Measurements from ENCODE around the gene TSSK6. TPM values are rescaled to one million over a fixed set of nuclear protein-coding genes. Genes with fewer than 3 reads are reported as not detected.
A peak's percentile ranks its signal among the peaks of the same experiment; 100 is the strongest.

Gene TSSK6
- total and polyA plus RNA-seq, 4 experiments from 2014 or later, result 1.1 to 10.4 (median 5.8) TPM

GRCh38 chr19:19540715-19541515 is 25.6 kb upstream of the TSSK6 start:
- Histone ChIP-seq H3K36me3 (ENCODE audit: insufficient read depth, low read length) (no peaks in the 10 kb centered on the region), H3K27me3 (ENCODE audit: insufficient read depth, low read length) (no peaks in the 10 kb centered on the region), H3K4me3 (ENCODE audit: low read length in 2 of 2) (peak overlapping the region in 1 of 2 donors; percentile 46), H3K9me3 (ENCODE audit: control insufficient read depth in 1 of 2, low read length in 2 of 2) (no peaks in the 10 kb centered on the region), H3K4me1 (ENCODE audit: insufficient read depth, low read length) (peaks cover 27% of the 10 kb centered on the region), H3K27ac (ENCODE audit: low read depth, low read length) (no peak overlapping the region)
- ChIA-PET POLR2A (ENCODE audit: partially characterized antibody) (interaction anchor here (0.7 to 2.7 kb wide), 4 partner anchors 25 to 121 kb away, joined by 3 to 15 read pairs (median 6); partner anchors contain the start of genes ATP13A1, NDUFA13 and TSSK6), CTCF (ENCODE audit: partially characterized antibody) (interaction anchor here (0.6 to 1.1 kb wide), 2 partner anchors 9 to 13 kb away, joined by 3 to 5 read pairs; no protein-coding TSS in a partner anchor)
- Mint-ChIP-seq H3K4me3 (peak overlapping the region; percentile 67 to 82 (median 76)), H3K9me3 (no peaks in the 10 kb centered on the region), H3K27me3 (peaks cover 0 to 1% of the 10 kb centered on the region in 2 donors), H3K4me1 (peaks cover 17 to 36% (median 27%) of the 10 kb centered on the region in 4 donors), H3K36me3 (no peaks in the 10 kb centered on the region), H3K27ac (peak overlapping the region in 6 of 7 donors; percentile 36 to 89 (median 75))
- DNase-seq, result peak; percentile 67 to 86 (median 70)
- intact Hi-C loops (cut with micrococcal nuclease), result no loop called here

- no peaks in the 10 kb centered on the region for H3K36me3 ChIP-seq (ENCODE audit: insufficient read depth, low read length)
- peaks cover 0 to 1% of the 10 kb centered on the region in 2 donors for H3K27me3 Mint-ChIP-seq
- peak overlapping the region in 1 of 2 donors; percentile 46 for H3K4me3 ChIP-seq (ENCODE audit: low read length in 2 of 2)
- peak overlapping the region; percentile 65 to 82 (median 76) for H3K4me3 Mint-ChIP-seq
- DNase-seq, result peak; percentile 43 to 71 (median 51)
- no peaks in the 10 kb centered on the region for H3K9me3 ChIP-seq (ENCODE audit: control insufficient read depth in 1 of 2, low read length in 2 of 2)
- POLR2A ChIA-PET (ENCODE audit: partially characterized antibody), result interaction anchor here (0.7 to 2.7 kb wide), 6 partner anchors 24 to 414 kb away, joined by 3 to 15 read pairs (median 4); partner anchors contain the start of genes ATP13A1, NDUFA13, TSSK6 and ZNF506
- no peaks in the 10 kb centered on the region for H3K27me3 ChIP-seq (ENCODE audit: insufficient read depth, low read length)
- peaks cover 17 to 36% (median 27%) of the 10 kb centered on the region in 4 donors for H3K4me1 Mint-ChIP-seq
- intact Hi-C loops (cut with micrococcal nuclease), result no loop called here
- no peaks in the 10 kb centered on the region for H3K9me3 Mint-ChIP-seq
- H3K27ac ChIP-seq (ENCODE audit: low read depth, low read length), result no peak overlapping the region
- CTCF ChIA-PET (ENCODE audit: partially characterized antibody), result interaction anchor here (1.1 kb wide), 1 partner anchor 14 kb away, joined by 5 read pairs; no protein-coding TSS in a partner anchor
- peaks cover 27% of the 10 kb centered on the region for H3K4me1 ChIP-seq (ENCODE audit: insufficient read depth, low read length)
- no peaks in the 10 kb centered on the region for H3K36me3 Mint-ChIP-seq
- peak overlapping the region in 5 of 7 donors; percentile 41 to 87 (median 73) for H3K27ac Mint-ChIP-seq
Measured at GRCh38 chr19:19540064-19540714, 24.8 kb upstream of the TSSK6 start.

GRCh38 chr19:19539698-19540063 is 24.3 kb upstream of the TSSK6 start:
- Mint-ChIP-seq H3K4me3 (peak overlapping the region in 5 of 8 donors; percentile 15 to 59 (median 57)), H3K36me3 (no peaks in the 10 kb centered on the region), H3K27ac (peak overlapping the region in 3 of 7 donors; percentile 10 to 57 (median 35)), H3K9me3 (no peaks in the 10 kb centered on the region), H3K4me1 (peaks cover 17 to 36% (median 27%) of the 10 kb centered on the region in 4 donors), H3K27me3 (peaks cover 0 to 1% of the 10 kb centered on the region in 2 donors)
- Histone ChIP-seq H3K36me3 (ENCODE audit: insufficient read depth, low read length) (no peaks in the 10 kb centered on the region), H3K27me3 (ENCODE audit: insufficient read depth, low read length) (no peaks in the 10 kb centered on the region), H3K4me3 (ENCODE audit: low read length in 2 of 2) (no peak overlapping the region), H3K27ac (ENCODE audit: low read depth, low read length) (no peak overlapping the region), H3K4me1 (ENCODE audit: insufficient read depth, low read length) (peaks cover 27% of the 10 kb centered on the region), H3K9me3 (ENCODE audit: control insufficient read depth in 1 of 2, low read length in 2 of 2) (no peaks in the 10 kb centered on the region)
- intact Hi-C loops (cut with micrococcal nuclease), result no loop called here
- peak in 1 of 5 donors; percentile 46 for DNase-seq
- POLR2A ChIA-PET (ENCODE audit: partially characterized antibody), result interaction anchor here (0.7 to 2.7 kb wide), 8 partner anchors 10 to 415 kb away, joined by 3 to 15 read pairs (median 4); partner anchors contain the start of genes ATP13A1, ZNF101 and ZNF506
- CTCF ChIA-PET (ENCODE audit: partially characterized antibody), result interaction anchor here (1.1 kb wide), 1 partner anchor 14 kb away, joined by 5 read pairs; no protein-coding TSS in a partner anchor

DNA sequence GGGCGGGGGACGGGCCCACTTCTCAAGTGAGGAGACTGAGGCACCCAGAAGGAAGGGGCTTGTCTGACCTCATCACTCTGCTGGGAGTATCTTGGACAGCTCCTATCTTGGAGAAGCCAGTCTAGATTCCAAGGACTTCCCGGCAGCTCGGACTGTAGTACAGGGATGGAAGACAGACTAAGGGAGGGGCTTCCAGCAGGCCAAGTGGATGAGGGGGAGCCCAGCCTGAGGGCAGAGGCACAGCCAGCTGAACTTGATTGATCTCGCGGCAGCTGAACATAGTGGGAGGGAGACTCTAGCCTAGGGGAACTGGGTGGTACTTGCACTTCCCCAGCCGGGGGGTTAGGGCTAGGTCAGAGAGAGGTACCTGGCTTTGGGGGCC is 23.4 kb upstream of the TSSK6 start:
- H3K27ac Mint-ChIP-seq, result peak overlapping the region; percentile 5 to 66 (median 57)
- POLR2A ChIA-PET (ENCODE audit: partially characterized antibody), result interaction anchor here (0.6 to 2.7 kb wide), 8 partner anchors 10 to 283 kb away, joined by 3 to 15 read pairs (median 4); partner anchors contain the start of genes ATP13A1, ZNF101, ZNF14 and ZNF506
- peak overlapping the region in 7 of 8 donors; percentile 17 to 71 (median 49) for H3K4me3 Mint-ChIP-seq
- Histone ChIP-seq H3K9me3 (ENCODE audit: control insufficient read depth in 1 of 2, low read length in 2 of 2) (no peaks in the 10 kb centered on the region), H3K4me1 (ENCODE audit: insufficient read depth, low read length) (peaks cover 27% of the 10 kb centered on the region), H3K36me3 (ENCODE audit: insufficient read depth, low read length) (no peaks in the 10 kb centered on the region), H3K27ac (ENCODE audit: low read depth, low read length) (no peak overlapping the region), H3K27me3 (ENCODE audit: insufficient read depth, low read length) (no peaks in the 10 kb centered on the region), H3K4me3 (ENCODE audit: low read length in 2 of 2) (no peak overlapping the region)
- H3K36me3 Mint-ChIP-seq, result no peaks in the 10 kb centered on the region
- no peaks in the 10 kb centered on the region for H3K9me3 Mint-ChIP-seq
- CTCF ChIA-PET (ENCODE audit: partially characterized antibody), result interaction anchor here (0.7 to 1.1 kb wide), 2 partner anchors 13 to 322 kb away, joined by 3 to 7 read pairs; no protein-coding TSS in a partner anchor
- intact Hi-C loops (cut with micrococcal nuclease), result no loop called here
- H3K27me3 Mint-ChIP-seq, result peaks cover 0 to 1% of the 10 kb centered on the region in 2 donors
- H3K4me1 Mint-ChIP-seq, result peaks cover 17 to 43% (median 29%) of the 10 kb centered on the region in 4 donors
- DNase-seq, result peak in 1 of 5 donors; percentile 46

DNA sequence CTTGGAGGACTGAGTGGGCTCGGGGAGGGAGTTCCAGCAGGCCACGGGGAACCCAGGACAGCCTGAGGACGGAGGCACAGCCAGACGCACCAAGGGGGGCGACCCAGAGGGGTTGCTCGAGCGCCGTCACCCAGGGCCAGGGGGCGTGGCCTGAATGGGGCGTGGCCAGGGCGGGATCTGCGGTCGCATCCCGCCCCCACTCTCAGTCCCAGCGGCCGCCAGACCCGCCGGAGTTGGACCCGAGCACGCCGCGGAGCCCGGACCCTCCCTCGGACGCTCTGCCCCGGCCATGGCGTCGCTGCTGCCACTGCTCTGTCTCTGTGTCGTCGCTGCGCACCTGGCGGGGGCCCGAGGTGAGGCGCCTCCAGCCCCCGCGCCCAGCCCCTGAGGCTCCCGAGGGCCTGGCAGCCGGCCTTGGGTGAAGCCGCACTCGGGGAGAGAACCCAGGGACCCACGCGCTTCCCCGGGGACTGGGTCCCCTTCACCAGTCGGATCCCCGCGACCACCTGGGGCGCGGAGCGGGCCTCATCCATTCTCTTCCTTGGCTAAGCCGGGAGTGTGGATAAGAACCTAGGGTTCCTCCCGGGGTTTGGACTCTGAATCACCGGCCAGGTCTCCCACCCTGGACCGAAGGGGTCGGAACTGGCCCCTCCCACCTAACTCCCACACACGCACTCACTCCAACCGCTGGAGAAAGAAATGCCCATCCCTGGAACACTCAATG is 22.9 kb upstream of the TSSK6 start, which contains the start of gene CILP2:
CILP2 (plus strand) TSS at position 205 of the 724 bp plus-strand sequence; CDS start at position 290, 85 bp downstream.
- H3K27ac ChIP-seq (ENCODE audit: low read depth, low read length), result peak within 1 kb of the TSS; percentile 21
- Mint-ChIP-seq H3K36me3 (no peaks in the 10 kb centered on the region), H3K9me3 (no peaks in the 10 kb centered on the region), H3K27ac (peak within 1 kb of the TSS; percentile 5 to 82 (median 66)), H3K4me3 (peak within 1 kb of the TSS; percentile 59 to 91 (median 81)), H3K27me3 (peaks cover 0 to 1% of the 10 kb centered on the region in 2 donors), H3K4me1 (peaks cover 17 to 44% (median 29%) of the 10 kb centered on the region in 4 donors)
- peaks cover 27% of the 10 kb centered on the region for H3K4me1 ChIP-seq (ENCODE audit: insufficient read depth, low read length)
- intact Hi-C loops (cut with micrococcal nuclease), result no loop called here
- no peaks in the 10 kb centered on the region for H3K9me3 ChIP-seq (ENCODE audit: control insufficient read depth in 1 of 2, low read length in 2 of 2)
- no peaks in the 10 kb centered on the region for H3K36me3 ChIP-seq (ENCODE audit: insufficient read depth, low read length)
- no peak within 1 kb of the TSS for H3K4me3 ChIP-seq (ENCODE audit: low read length in 2 of 2)
- CTCF ChIA-PET (ENCODE audit: partially characterized antibody), result interaction anchor here (1.1 kb wide), 1 partner anchor 14 kb away, joined by 7 read pairs; no protein-coding TSS in a partner anchor
- no peaks in the 10 kb centered on the region for H3K27me3 ChIP-seq (ENCODE audit: insufficient read depth, low read length)
- POLR2A ChIA-PET (ENCODE audit: partially characterized antibody), result interaction anchor here (0.9 to 2.7 kb wide), 5 partner anchors 9 to 131 kb away, joined by 4 to 15 read pairs (median 7); partner anchors contain the start of genes ATP13A1 and ZNF101
- peak in 4 of 5 donors; percentile 18 to 51 (median 26) for DNase-seq
